ENCODE results near the gene TJP3. TPM values are rescaled to one million over a fixed set of nuclear protein-coding genes. Genes with fewer than 3 reads are reported as not detected.
"Not testable (repeated sequence)": the region's sequence is repeated elsewhere in the genome, so short reads cannot be mapped to it uniquely, and the experiment has no call there.

The TJP3 gene
- total and polyA plus RNA-seq, 2 experiments from 2014 or later = 18.2 to 23.9 TPM

DNA sequence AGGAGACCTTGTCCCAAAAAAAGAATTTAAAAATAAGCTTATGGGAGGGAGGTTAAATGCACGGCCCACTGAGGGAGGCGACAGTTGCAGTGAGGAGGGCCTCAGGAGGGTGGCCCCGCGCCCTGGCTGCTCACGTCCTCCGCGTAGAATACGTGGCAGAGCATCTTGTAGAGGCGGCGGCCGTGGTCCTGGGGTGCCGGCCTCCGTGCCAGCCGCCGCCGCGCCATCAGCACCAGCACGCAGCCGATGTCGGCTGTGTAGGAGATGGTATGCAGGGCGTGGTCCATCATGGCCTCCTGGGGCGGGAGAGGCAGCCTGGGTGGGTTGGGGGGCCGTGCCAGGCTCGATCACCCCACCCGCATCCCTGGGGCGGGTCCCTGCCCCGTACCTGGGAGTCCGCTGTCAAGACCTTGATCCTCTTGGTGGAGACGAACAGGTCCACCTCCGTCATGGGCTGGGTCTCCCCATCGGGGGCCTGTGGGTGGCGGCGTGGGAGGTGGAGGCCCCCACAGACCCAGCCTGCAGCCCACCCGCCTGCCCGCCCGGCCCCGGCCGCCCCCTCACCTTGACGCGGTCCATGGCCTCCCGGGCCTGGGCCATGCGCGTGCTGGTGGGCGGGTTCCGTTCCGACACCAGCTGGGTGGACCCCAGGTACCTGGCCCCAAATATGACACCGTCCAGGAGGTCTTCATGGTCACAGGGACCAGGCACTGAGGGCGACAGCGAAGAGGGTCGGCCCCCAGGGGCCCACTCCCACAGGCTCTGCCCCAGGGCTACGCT lies 45.6 kb downstream of the TJP3 start (continued):
- TF ChIP-seq, protein P1, sequence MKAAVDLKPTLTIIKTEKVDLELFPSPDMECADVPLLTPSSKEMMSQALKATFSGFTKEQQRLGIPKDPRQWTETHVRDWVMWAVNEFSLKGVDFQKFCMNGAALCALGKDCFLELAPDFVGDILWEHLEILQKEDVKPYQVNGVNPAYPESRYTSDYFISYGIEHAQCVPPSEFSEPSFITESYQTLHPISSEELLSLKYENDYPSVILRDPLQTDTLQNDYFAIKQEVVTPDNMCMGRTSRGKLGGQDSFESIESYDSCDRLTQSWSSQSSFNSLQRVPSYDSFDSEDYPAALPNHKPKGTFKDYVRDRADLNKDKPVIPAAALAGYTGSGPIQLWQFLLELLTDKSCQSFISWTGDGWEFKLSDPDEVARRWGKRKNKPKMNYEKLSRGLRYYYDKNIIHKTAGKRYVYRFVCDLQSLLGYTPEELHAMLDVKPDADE (IDR thresholded peaks at IDR 0.05) = no peak
- TF ChIP-seq CREB1 (CRISPR knock-in tag; IDR thresholded peaks at IDR 0.05; ENCODE audit: low read depth) = no peak
- no peak for TF ChIP-seq STAT1 (IDR thresholded peaks at IDR 0.05; ENCODE audit: unreplicated experiment)
- TF ChIP-seq EZH2phosphoT487 (IDR thresholded peaks at IDR 0.05; ENCODE audit: unreplicated experiment) = no peak
- TF ChIP-seq JUNB (IDR thresholded peaks at IDR 0.05; ENCODE audit: unreplicated experiment) = no peak

DNA sequence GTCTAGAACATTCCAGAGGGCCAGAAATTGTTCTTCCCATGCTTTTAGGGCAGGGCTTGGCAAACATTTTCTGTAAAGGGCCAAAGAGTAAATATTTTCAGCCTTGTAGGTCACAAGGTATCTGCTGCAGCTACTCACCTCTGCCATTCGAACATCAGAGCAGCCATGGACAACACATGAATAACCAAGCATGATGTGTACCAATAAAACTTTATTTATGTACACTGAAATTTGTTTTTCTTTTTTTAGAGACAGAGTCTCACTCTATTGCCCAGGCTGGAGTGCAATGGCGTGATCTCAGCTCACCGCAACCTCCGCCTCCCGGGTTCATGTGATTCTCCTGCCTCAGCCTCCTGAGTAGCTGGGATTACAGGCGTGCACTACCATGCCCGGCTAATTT lies 49.5 kb downstream of the TJP3 start:
- H4K20me1 ChIP-seq (replicated peaks; ENCODE audit: insufficient read depth); H3K4me1 ChIP-seq (ENCODE audit: insufficient read depth); H3K27me3 ChIP-seq (ENCODE audit: insufficient read depth); H3K4me3 ChIP-seq; H3K4me2 ChIP-seq; H3K9me3 Mint-ChIP-seq; H3K36me3 ChIP-seq (ENCODE audit: insufficient read depth); H2AFZ ChIP-seq; ATAC-seq; H3F3A ChIP-seq (replicated peaks; ENCODE audit: low read depth); H3K27me3 Mint-ChIP-seq (ENCODE audit: insufficient read depth, low read depth, poor library complexity); H3K27ac ChIP-seq (ENCODE audit: low read depth); H3K4me3 Mint-ChIP-seq; H3K9me2 ChIP-seq (ENCODE audit: insufficient read depth); H3K4me1 Mint-ChIP-seq; H3K27ac Mint-ChIP-seq; DNase-seq (ENCODE audit: low spot score); H3K36me3 Mint-ChIP-seq (ENCODE audit: low read depth): not testable (repeated sequence)
- peaks cover 14% of the 10 kb centered on the region; the same call in 1 of the 2 replicates for H3K79me2 ChIP-seq (replicated peaks; ENCODE audit: insufficient read depth)

DNA sequence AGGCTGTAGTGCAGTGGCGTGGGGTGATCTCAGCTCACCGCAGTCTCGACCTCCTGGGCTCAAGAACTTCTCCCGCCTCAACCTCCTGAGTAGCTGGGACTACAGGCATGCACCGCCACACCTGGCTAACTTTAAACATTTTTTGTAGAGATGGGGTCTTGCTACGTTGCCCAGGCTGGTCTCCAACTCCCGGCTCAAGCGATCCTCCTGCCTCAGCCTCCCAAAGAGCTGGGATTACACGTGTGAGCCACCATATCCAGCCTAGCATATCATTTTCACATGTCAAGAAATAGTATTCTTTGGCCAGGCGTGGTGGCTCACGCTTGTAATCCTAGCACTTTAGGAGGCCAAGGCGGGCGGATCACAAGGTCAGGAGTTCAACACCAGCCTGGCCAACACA lies 50.1 kb downstream of the TJP3 start:
- H3K36me3 Mint-ChIP-seq (ENCODE audit: low read depth); H4K20me1 ChIP-seq (replicated peaks; ENCODE audit: insufficient read depth); H3K4me2 ChIP-seq; H3K4me1 ChIP-seq (ENCODE audit: insufficient read depth); H3K4me1 Mint-ChIP-seq; H3F3A ChIP-seq (replicated peaks; ENCODE audit: low read depth); H3K27me3 ChIP-seq (ENCODE audit: insufficient read depth); DNase-seq (ENCODE audit: low spot score); H3K27ac ChIP-seq (ENCODE audit: low read depth); H3K9me3 Mint-ChIP-seq; H3K4me3 ChIP-seq; H2AFZ ChIP-seq; H3K36me3 ChIP-seq (ENCODE audit: insufficient read depth); H3K27ac Mint-ChIP-seq; H3K9me2 ChIP-seq (ENCODE audit: insufficient read depth); ATAC-seq; H3K4me3 Mint-ChIP-seq: not testable (repeated sequence)
- H3K79me2 ChIP-seq (replicated peaks; ENCODE audit: insufficient read depth) = peaks cover 16% of the 10 kb centered on the region
- peaks cover 11% of the 10 kb centered on the region for H3K27me3 Mint-ChIP-seq (ENCODE audit: insufficient read depth, low read depth, poor library complexity)

DNA sequence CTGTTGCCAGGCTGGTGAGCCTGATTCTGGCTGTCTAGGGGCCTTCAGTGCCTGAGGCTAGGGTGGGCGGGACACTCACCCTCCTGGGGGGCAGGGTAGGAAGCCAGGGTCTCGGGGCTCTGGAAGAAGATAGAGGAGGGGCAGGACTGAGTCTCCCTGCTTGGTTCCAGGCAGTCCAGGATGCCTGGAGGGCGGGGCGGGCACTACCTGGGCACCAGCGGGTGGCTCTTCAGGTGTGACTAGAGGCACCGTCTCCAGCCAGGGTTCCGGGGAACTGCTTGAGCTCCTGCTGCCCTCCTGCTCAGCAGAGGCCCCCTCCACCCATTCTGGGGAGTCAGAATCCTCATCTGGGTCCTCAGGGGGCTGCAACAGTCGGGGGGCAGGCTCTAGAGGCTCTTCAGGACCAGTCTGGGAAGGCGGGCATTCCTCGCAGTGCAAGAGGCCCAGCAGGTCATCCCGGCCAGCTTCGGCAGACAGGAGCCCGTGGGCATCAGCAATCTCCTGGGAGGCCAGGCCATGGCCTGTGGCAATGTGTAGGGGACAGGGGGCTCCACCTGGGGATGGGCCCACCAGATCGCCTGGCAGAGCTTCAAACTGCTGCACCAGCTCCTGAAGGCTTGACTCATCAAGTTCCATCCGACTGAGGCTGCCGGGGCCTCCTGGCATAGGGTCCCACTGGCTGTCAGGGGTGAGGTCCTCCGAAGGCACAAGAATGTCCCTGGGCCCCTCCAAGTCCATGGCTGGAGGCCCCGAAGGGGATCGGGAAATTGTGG lies 51.5 kb downstream of the TJP3 start:
- no peak overlapping the region for H3K4me3 ChIP-seq
- H3K79me2 ChIP-seq (replicated peaks; ENCODE audit: insufficient read depth) = peaks cover 22% of the 10 kb centered on the region
- Mint-ChIP-seq H3K9me3 (peaks cover 2% of the 10 kb centered on the region; the same call in 1 of the 3 replicates), H3K4me3 (peak overlapping the region; percentile 90; the same call in 2 of the 3 replicates), H3K36me3 (ENCODE audit: low read depth) (peaks cover 7% of the 10 kb centered on the region; the same call in 1 of the 3 replicates), H3K4me1 (peaks cover 4% of the 10 kb centered on the region), H3K27ac (no peak overlapping the region), H3K27me3 (ENCODE audit: insufficient read depth, low read depth, poor library complexity) (peaks cover 11% of the 10 kb centered on the region)
- no peaks in the 10 kb centered on the region; the same call in 1 of the 2 replicates for H3K9me2 ChIP-seq (ENCODE audit: insufficient read depth)
- peaks cover 3% of the 10 kb centered on the region for H3K4me1 ChIP-seq (ENCODE audit: insufficient read depth)
- no peak for ATAC-seq
- H2AFZ ChIP-seq = no peak overlapping the region
- H3K4me2 ChIP-seq = no peak overlapping the region
- no peaks in the 10 kb centered on the region for H4K20me1 ChIP-seq (replicated peaks; ENCODE audit: insufficient read depth)
- DNase-seq (ENCODE audit: low spot score) = no peak
- no peaks in the 10 kb centered on the region for H3K36me3 ChIP-seq (ENCODE audit: insufficient read depth)
- H3K27ac ChIP-seq (ENCODE audit: low read depth) = no peak overlapping the region
- no peaks in the 10 kb centered on the region for H3F3A ChIP-seq (replicated peaks; ENCODE audit: low read depth)
- no peaks in the 10 kb centered on the region for H3K27me3 ChIP-seq (ENCODE audit: insufficient read depth)
- TF ChIP-seq EZH2 (IDR thresholded peaks at IDR 0.05; ENCODE audit: low read depth, unreplicated experiment) = no peak

Data from GM23338 (cell line).